Skeletal muscle tissue (tissue), 4 donors: Measurements from ENCODE around the gene CLPX. TPM values are rescaled to one million over a fixed set of nuclear protein-coding genes. Genes with fewer than 3 reads are reported as not detected.

Experiments used
- H3K27ac ChIP-seq: one replicate; pipeline ENCODE4 v1.7.0; 2013; ENCODE audit warnings: mild to moderate bottlenecking, low read depth, low read length, inconsistent platforms
- H3K27me3 ChIP-seq, 3 donors: one replicate each; pipeline ENCODE4 v1.7.0; 2013; ENCODE audit warnings: low read length in 3 of 3; ENCODE audit not compliant: control insufficient read depth in 3 of 3, insufficient read depth in 3 of 3
- H3K36me3 ChIP-seq, 3 donors: one replicate each; pipeline ENCODE4 v1.7.0; 2013; ENCODE audit warnings: low read length in 3 of 3; ENCODE audit not compliant: control insufficient read depth in 3 of 3, insufficient read depth in 3 of 3
- H3K4me1 ChIP-seq, 3 donors: one replicate each; pipeline ENCODE4 v1.7.0; 2013; ENCODE audit warnings: low read length in 3 of 3, mild to moderate bottlenecking in 3 of 3; ENCODE audit not compliant: control insufficient read depth in 3 of 3, insufficient read depth in 3 of 3
- H3K4me3 ChIP-seq, 3 donors: one replicate each; pipeline ENCODE4 v1.7.0; 2013; ENCODE audit warnings: low read length in 3 of 3
- H3K9ac ChIP-seq, 3 donors: one replicate each; pipeline ENCODE4 v1.7.0; 2013; ENCODE audit warnings: low read length in 3 of 3, mild to moderate bottlenecking in 3 of 3, moderate library complexity in 2 of 3, low read depth in 1 of 3
- H3K9me3 ChIP-seq, 3 donors: one replicate each; pipeline ENCODE4 v1.7.0; 2013; ENCODE audit warnings: low read length in 3 of 3; ENCODE audit not compliant: control insufficient read depth in 3 of 3
- total RNA-seq: library from RNA; depleted of rRNA; stranded (reverse); fragments of >200 nt; gene quantifications from one replicate; pipeline ENCODE4 v1.2.3, GENCODE V29; 2014
- donor health status: Osteomylitis.

The CLPX gene
- total RNA-seq, 1 donor from 2014 or later: 42.3 TPM

DNA sequence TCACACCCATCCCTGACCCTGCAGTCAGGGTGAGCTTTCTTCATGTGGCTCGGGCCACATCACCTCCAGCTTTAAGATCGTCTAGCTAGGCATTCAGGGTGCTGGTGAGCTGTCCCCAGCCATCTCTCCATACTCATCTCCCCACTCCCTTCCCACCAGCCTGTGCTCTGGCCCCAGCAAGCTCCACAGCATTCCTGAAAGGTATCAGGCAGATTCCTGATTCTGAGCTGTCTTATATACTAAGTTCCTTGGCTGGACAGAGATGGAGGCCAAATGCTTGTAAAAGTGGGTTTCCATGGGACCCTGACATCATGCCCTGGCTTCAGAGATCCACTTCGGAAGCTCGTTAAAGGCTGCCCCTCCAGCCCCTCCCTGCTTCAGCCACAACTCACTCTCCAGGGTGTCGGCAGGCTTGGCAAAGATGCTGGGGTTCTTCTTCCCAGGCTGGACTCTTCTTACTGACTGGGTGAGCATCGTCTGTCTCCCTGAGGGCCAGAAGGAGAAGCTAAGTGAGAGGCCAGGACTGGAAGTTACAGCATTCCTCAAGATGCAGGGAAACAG, 22.2 kb upstream of the CLPX start:
- no peak overlapping the region for H3K4me3 ChIP-seq
- no peak overlapping the region for H3K9ac ChIP-seq
- H3K9me3 ChIP-seq: no peaks in the 10 kb centered on the region
- peaks cover 0 to 4% (median 0%) of the 10 kb centered on the region in 3 donors for H3K36me3 ChIP-seq
- H3K27me3 ChIP-seq: no peaks in the 10 kb centered on the region
- no peak overlapping the region for H3K27ac ChIP-seq
- peaks cover 15 to 24% (median 17%) of the 10 kb centered on the region in 3 donors for H3K4me1 ChIP-seq

DNA sequence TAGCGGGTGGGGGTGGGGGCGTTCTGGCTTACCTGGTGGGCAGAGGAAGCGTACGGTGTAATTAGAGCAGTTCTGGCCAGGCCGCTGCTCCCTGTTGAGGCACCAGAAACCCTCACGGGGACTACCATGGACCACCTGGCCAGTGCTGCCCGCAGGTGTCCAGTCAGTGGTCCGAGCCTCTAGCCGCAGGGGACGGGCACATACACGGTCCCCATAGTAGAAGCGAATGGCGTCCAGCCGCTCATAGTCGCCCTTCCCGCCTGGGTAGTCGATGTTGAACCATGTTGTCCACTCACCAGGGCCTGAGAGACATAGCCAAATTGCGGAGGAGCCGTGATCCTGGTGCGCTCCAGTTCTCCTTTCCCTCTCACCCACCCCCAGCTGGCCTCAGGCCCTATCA, 21.6 kb upstream of the CLPX start:
- H3K36me3 ChIP-seq: peaks cover 0 to 4% (median 0%) of the 10 kb centered on the region in 3 donors
- no peaks in the 10 kb centered on the region for H3K9me3 ChIP-seq
- H3K27me3 ChIP-seq: no peaks in the 10 kb centered on the region
- peaks cover 9 to 18% (median 11%) of the 10 kb centered on the region in 3 donors for H3K4me1 ChIP-seq
- H3K9ac ChIP-seq: no peak overlapping the region
- no peak overlapping the region for H3K27ac ChIP-seq
- no peak overlapping the region for H3K4me3 ChIP-seq

DNA sequence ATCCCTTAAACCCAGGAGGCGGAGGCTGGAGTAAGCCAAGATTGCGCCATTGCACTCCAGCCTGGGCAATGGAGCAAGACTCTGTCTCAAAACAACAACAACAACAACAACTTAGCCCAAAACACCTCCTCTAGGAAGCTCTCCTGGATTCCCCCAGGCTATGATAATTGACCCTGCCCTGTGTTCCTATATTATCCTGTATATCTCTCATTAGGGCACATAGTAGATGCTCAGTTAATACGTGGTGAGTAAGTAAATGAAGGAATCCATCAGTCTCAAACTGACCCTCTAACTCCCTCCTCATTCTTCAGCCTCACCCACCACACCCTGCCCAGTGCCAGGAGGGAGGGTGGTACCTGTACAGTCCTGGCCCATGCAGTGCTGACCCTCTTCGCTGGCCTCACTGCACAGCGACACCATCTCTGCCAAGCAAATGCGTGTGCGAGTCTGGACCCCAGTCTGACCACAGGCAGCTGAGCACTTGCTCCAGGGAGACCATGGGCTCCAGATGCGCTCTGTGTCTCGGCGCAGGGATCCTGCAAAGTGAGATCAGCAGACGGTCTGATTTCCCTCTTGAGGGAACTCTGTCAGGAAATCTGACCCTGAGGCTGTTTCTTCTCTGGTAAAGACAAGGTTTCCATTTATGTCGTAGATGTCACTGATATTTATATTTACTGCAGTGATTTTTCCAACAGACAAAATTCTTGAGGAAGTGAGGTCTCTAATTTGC, 20.0 kb upstream of the CLPX start:
- Histone ChIP-seq H3K9ac (no peak overlapping the region), H3K36me3 (peaks cover 0 to 4% (median 0%) of the 10 kb centered on the region in 3 donors), H3K9me3 (no peaks in the 10 kb centered on the region), H3K27ac (no peak overlapping the region), H3K4me3 (no peak overlapping the region), H3K27me3 (no peaks in the 10 kb centered on the region), H3K4me1 (peaks cover 0 to 6% (median 0%) of the 10 kb centered on the region in 3 donors)

DNA sequence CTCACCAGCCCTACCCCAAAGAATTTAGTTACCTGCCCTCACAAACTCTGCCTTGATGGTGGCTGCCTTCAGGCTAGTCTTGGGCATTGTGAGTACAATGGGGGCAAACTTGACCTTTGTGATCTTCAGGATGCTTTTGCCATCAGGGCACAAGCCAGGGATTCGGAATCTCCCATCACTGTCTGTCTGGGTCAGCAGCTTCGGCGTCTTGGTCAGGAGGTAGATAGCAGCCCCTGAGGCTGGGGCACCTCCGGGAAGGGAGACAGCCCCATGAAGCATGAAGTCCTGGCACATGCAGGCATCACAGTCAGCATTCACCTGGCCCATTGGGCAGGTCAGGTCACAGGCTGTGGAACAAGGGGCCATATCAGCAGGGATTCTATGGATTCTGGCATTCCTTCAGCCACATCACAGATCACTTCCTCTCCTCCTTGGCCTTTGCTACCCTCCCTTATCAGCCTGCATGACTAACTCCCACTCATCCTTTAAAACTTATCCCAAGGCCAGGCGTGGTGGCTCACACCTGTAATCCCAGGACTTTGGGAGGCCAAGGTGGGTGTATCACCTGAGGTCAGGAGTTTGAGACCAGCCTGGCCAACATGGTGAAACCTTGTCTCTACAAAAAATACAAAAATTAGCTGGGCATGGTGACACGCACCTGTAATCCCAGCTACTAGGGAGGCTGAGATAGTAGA, 19.2 kb upstream of the CLPX start:
- Histone ChIP-seq H3K27me3 (no peaks in the 10 kb centered on the region), H3K4me3 (no peak overlapping the region), H3K4me1 (no peaks in the 10 kb centered on the region)

DNA sequence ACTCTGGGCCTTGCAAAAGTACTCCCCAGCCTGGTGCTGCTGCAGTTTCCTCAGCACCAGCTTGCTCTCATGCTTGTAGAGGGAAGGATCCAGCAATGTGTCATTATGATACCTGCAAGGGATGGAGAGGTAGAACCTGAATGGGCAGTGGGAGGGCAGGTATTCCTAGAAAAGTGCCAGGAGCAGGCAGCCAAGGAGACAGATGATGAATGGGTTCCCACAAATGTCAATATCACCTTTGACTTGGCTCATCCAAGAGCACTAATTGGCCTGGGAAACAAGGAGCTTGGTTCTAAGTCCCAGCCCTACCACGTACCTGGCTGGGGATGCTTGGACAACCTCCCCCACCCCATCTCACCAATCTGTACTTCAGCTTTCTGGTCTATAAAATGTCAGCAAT, 16.8 kb upstream of the CLPX start:
- Histone ChIP-seq H3K4me3 (no peak overlapping the region), H3K36me3 (peaks cover 0 to 6% (median 4%) of the 10 kb centered on the region in 3 donors), H3K9me3 (no peaks in the 10 kb centered on the region), H3K9ac (no peak overlapping the region), H3K27ac (no peak overlapping the region), H3K27me3 (no peaks in the 10 kb centered on the region), H3K4me1 (peaks cover 0 to 1% (median 0%) of the 10 kb centered on the region in 3 donors)

More for the DNA sequence above, 19.2 kb upstream of the CLPX start:
- Histone ChIP-seq H3K9me3 (no peaks in the 10 kb centered on the region), H3K9ac (no peak overlapping the region), H3K27ac (no peak overlapping the region), H3K36me3 (peaks cover 0 to 4% (median 0%) of the 10 kb centered on the region in 3 donors)

DNA sequence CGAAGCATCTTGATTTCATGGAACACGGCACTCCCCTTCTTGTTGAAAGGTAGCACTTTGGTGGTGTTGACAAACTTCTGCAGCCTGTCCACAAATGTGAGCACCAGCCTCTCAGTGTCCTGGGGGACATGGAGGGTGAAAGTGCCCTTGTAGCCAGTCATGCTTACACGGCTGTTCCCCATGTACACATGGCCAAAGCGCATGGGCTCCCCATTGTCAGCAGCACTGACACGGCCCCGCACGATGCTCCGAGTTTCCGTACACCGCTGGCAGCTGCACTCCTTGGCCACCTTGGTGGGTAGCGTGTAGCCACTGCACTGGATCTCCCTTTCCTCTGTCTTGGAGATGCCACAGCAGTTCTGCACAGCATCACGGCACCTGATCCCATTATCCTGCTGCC, 13.4 kb upstream of the CLPX start:
- Histone ChIP-seq H3K36me3 (peaks cover 0 to 4% (median 2%) of the 10 kb centered on the region in 3 donors), H3K4me3 (no peak overlapping the region), H3K9me3 (no peaks in the 10 kb centered on the region), H3K9ac (no peak overlapping the region), H3K27me3 (no peaks in the 10 kb centered on the region), H3K4me1 (peaks cover 0 to 6% (median 5%) of the 10 kb centered on the region in 3 donors), H3K27ac (no peak overlapping the region)

DNA sequence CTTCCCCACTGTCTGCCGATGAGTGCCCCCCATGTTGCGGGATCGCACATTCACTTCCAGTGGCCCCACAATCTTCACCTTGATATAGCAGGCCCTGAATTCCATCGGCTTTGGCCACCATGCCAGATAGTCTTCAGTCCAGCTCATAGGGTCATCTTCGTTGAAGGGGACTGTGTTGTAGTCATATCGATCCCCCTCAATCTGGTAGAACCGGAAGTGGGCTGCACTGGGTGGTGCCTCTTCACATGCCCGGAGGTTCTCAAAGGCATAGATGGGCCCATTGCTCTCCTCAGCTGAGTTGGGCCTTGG, 12.1 kb upstream of the CLPX start:
- Histone ChIP-seq H3K4me1 (peaks cover 0 to 6% (median 5%) of the 10 kb centered on the region in 3 donors), H3K27me3 (no peaks in the 10 kb centered on the region), H3K9me3 (no peaks in the 10 kb centered on the region), H3K9ac (no peak overlapping the region), H3K4me3 (no peak overlapping the region), H3K36me3 (peaks cover 0 to 4% (median 2%) of the 10 kb centered on the region in 3 donors), H3K27ac (no peak overlapping the region)

DNA sequence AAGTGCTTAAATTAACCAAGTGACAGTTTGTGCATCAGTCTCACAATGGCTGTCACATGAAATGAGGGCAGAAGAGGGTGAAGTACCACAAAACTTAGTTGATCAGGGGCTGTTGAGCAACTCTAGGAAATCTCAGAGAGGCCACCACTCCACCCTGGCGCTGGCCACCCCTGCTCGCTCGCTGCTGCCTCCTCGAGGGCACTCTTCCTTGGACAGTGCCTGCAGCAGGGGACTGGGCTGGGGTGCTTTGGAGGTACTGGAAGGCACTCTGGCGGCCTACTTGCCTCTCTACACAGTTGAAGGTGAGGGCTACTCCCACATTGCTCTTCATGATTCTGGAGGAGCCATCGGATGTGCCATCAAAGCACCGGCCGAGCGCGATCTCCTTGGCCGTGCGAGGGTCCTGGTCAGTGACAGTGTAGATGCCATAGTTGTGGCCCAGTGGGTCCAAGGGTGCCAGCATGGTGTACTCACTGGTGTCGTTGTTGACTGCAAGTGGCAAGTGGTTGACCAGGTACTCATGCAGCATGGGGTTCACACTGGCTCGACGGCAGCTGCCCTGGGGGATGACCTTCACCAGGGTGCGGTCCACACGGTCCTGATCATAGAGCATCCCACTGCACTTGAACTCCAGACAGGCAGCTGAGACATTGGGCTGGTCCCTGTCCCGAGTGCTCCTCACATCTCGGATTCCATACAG, 11.6 kb upstream of the CLPX start:
- Histone ChIP-seq H3K4me3 (no peak overlapping the region), H3K9me3 (no peaks in the 10 kb centered on the region), H3K27me3 (no peaks in the 10 kb centered on the region), H3K27ac (no peak overlapping the region), H3K9ac (no peak overlapping the region), H3K36me3 (peaks cover 0 to 4% (median 2%) of the 10 kb centered on the region in 3 donors), H3K4me1 (peaks cover 0 to 6% (median 5%) of the 10 kb centered on the region in 3 donors)

DNA sequence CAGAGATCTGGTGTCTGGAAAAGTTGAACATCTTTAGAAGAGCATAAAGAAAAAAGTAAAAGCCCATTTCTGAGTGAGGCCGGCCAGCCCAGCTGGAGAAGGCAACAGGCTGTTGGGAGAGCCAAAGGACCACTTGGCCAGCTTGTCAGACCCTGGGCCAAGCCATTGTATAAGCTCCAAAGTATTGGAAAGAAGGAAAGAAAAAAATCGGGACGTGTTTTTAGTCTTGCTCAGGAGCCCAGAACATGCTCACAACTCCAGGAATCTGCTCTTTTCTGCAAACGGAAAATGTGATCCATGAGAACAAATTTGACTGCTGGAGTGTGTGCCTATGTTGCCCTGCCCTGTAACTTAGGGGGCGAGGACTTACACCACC, 10.4 kb upstream of the CLPX start:
- Histone ChIP-seq H3K9ac (no peak overlapping the region), H3K4me1 (peaks cover 0 to 6% (median 5%) of the 10 kb centered on the region in 3 donors), H3K27me3 (no peaks in the 10 kb centered on the region), H3K36me3 (peaks cover 0 to 4% (median 2%) of the 10 kb centered on the region in 3 donors), H3K9me3 (no peaks in the 10 kb centered on the region), H3K27ac (peak overlapping the region; percentile 47), H3K4me3 (no peak overlapping the region)
